SU-DHL-6 (cell line): Measurements from ENCODE around the gene SMKR1.
"Not testable (repeated sequence)": the region's sequence is repeated elsewhere in the genome, so short reads cannot be mapped to it uniquely, and the experiment has no call there.

ENCODE experiments used
- EZH2phosphoT487 ChIP-seq: fragments of 200-600 bp; sonication (generic), shearing (Covaris generic); conservative IDR thresholded peaks from 2 replicates; pipeline ENCODE4 v1.6.1; 2018; ENCODE audit warnings: mild to moderate bottlenecking, antibody characterized with exemption, low read length, moderate library complexity, mixed read lengths
- TF ChIP-seq, protein P1 (sequence below): fragments of 200-600 bp; sonication (generic); IDR thresholded peaks from one replicate; pipeline ENCODE4 v1.5.1; 2017; ENCODE audit warnings: antibody characterized with exemption, mild to moderate bottlenecking, low read length, moderate library complexity; ENCODE audit not compliant: insufficient read depth, poor library complexity, severe bottlenecking

GRCh38 chr7:129534558-129535274, 32.4 kb downstream of the SMKR1 start:
- TF ChIP-seq, protein P1, sequence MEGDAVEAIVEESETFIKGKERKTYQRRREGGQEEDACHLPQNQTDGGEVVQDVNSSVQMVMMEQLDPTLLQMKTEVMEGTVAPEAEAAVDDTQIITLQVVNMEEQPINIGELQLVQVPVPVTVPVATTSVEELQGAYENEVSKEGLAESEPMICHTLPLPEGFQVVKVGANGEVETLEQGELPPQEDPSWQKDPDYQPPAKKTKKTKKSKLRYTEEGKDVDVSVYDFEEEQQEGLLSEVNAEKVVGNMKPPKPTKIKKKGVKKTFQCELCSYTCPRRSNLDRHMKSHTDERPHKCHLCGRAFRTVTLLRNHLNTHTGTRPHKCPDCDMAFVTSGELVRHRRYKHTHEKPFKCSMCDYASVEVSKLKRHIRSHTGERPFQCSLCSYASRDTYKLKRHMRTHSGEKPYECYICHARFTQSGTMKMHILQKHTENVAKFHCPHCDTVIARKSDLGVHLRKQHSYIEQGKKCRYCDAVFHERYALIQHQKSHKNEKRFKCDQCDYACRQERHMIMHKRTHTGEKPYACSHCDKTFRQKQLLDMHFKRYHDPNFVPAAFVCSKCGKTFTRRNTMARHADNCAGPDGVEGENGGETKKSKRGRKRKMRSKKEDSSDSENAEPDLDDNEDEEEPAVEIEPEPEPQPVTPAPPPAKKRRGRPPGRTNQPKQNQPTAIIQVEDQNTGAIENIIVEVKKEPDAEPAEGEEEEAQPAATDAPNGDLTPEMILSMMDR: not testable (repeated sequence)
- TF ChIP-seq EZH2phosphoT487: not testable (repeated sequence)
